ENCODE results near the gene NT5C3A.

The NT5C3A gene

DNA sequence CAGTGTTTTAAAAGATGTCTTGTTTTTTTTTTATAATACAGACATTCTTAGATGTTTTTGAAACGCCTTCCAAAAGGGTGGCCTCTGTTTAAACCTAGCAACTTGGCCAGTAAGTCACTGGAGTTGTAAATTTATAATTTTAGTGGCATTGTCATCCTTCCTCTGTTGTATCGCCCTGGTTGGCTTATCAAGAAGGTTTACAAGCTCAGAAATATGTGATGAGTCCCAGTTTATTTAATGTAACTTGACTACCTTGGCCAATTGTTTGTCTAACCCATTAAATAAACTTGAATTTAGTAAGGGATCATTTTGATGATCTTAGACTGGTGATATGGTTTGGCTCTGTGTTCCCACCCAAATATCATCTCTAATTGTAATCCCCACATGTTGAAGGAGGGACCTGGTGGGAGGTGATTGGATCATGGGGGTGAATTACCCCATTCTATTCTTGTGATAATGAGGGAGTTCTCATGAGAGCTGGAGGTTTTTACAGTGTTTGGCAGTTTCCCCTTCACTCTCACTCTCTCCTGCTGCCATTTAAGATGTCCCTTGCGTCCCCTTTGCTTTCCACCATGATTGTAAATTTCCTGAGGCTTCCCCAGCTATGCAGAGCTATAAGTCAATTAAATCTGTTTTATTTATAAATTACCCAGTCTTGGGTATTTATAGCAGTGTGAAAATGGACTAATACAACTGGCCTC, 13.4 kb upstream of the NT5C3A start:
- DNase-seq (ENCODE audit: low read depth in 2 of 2), result no peak

DNA sequence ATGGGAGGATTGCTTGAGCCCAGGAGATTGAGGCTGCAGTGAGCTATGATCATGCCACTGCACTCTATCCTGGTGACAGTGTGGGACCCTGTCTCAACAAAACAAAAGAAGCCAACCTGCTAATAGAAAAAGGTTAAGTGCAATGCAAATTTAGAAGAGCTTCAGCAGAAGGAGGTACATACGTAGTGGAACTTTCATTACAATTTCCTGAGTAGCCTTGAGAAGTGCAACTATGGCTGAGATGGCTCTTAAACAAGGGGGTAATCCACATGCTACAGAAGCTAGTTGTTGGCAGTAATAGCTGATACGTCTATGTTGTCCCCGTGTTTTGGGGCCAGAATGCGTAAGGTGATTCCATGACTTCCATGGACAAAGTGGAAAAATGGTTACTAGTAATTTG, 10.7 kb upstream of the NT5C3A start:
- no peak for DNase-seq (ENCODE audit: low read depth in 2 of 2)

DNA sequence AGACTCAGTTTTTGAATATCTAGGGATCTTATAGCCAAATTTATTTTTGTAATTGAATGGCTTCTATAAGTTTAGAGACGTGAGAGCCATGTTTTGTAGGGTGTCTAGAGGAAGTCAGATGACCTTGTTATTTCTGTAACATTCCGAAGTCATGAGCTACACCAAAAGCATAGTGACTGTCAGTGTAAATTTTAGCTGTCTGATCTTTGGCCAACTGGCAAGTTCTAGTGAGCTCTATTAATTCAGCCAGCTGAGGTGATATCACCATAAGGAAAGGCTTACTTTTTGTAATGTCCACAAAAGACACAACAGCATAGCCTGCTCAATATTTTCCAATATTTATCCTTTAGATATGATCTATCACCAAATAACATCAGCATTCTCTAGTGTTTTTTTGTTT, 9.9 kb upstream of the NT5C3A start:
- no peak for DNase-seq (ENCODE audit: low read depth in 2 of 2)

DNA sequence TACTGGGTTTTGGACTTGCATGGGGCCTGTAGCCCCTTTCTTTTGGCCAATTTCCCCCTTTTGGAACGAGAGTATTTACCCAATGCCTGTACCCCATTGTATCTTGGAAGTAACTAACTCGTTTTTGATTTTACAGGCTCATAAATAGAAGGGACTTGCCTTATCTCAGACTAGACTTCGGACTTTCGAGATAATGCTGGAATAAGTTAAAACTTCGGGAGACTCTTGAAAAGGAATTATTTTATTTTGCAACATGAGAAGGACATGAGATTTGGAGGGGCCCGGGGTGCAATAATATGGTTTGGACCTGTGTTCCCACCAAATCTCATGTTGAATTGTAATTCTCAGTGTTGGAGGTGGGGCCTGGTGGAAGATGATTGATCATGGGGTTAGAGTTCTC, 8.3 kb upstream of the NT5C3A start:
- no peak for DNase-seq (ENCODE audit: low read depth in 2 of 2)

DNA sequence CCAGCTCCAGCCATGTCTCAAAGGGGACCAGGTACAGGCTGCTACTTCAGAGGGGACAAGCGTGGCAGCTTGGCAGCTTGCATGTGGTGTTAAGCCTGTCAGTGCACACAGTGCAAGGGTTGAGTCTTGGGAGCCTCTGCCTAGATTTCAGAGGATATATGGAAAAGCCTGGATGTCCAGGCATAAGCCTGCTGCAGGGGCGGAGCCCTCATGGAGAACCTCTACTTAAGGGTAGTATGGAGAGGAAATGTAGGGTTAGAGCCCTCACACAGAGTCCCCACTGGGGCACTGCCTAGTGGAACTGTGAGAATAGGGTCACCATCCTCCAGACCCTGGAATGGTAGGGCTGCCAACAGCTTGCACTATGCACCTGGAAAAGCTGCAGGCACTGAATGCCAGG, 7.7 kb upstream of the NT5C3A start:
- no peak for DNase-seq (ENCODE audit: low read depth in 2 of 2)

DNA sequence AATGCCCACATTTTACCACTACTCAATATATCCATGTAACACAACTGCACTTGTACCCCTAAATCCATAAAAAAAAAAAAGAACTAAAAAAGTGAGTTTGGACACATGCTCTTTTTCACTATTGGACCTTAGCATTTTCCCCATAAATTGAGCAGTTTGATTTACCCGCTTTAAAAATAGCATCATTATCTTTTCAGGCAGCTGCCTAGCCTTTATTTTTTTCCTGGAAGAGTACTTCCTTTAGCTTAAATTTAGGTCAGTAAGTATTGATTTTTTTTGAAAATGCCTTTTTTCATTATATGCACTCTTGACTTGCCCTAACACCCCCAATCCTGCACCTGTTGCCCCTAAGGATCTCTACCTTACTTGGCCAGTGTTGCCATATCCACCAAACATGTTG, 5.3 kb upstream of the NT5C3A start:
- no peak for DNase-seq (ENCODE audit: low read depth in 2 of 2)

DNA sequence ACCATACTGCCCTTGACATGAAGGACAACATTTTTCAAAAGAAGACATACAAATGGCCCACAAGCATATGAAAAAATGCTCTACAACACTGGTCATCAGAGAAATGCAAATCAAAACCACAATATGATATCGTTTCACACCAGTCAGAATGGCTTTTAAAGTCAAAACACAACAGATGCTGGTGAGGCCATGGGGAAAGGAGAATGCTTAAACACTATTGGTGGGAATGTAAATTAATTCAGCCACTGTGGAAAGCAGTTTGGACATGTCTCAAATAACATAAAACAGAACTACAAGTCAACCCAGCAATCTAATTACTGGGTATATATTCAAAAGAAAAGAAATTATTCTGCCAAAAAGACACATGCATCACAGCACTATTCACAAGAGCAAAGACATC, 4.2 kb upstream of the NT5C3A start:
- no peak for DNase-seq (ENCODE audit: low read depth in 2 of 2)

DNA sequence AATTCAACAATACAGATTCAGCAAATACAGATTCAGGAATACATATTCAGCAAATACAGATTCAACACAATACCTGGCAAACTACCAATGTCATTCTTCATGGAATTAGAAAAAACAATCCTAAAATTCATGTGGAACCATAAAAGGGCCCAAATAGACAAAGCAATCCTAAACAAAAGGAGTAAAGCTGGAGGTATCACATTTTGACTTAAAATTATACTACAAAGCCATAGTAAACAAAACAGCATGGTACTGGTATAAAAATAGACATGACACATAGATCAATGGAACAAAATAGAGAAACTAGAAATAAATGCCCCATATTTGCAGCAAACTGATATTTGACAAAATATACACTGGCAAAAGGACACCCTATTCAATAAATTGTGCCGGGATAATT, 3.4 kb upstream of the NT5C3A start:
- no peak for DNase-seq (ENCODE audit: low read depth in 2 of 2)

DNA sequence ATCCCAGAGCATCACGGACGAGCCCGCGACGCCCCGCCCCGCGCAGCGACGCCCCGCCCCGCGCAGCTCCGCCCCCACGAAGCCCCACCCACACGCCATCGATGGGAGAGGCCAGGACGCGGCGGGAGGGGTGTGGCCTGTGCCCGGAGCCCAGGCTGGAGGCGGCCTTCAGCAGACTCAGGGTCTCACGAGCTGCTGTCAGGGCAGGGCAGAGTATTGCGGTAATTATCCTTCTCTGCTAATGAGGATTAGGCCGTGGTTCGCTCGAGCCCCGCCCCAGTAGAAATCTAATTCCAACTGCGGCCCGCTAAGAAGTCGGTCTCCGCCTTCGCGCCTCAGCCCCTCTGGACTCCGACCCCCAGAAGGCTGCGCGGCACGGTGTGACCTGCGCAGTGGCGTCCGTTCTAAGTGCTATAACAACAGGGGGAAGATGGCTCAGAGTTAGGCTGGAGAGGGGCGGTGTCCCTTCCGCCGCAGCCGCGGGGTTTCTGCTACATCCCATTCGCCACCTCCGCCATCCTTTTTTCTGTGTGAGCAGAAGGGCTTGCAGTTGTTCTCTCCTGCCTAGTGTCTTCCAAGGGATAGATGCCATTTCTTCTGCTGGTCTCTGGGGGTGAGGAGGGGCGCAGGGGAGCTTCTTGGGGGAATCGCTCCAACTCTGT, 337 bp upstream of the NT5C3A start:
- DNase-seq (ENCODE audit: low read depth in 2 of 2), result peak; percentile 88 to 89

DNA sequence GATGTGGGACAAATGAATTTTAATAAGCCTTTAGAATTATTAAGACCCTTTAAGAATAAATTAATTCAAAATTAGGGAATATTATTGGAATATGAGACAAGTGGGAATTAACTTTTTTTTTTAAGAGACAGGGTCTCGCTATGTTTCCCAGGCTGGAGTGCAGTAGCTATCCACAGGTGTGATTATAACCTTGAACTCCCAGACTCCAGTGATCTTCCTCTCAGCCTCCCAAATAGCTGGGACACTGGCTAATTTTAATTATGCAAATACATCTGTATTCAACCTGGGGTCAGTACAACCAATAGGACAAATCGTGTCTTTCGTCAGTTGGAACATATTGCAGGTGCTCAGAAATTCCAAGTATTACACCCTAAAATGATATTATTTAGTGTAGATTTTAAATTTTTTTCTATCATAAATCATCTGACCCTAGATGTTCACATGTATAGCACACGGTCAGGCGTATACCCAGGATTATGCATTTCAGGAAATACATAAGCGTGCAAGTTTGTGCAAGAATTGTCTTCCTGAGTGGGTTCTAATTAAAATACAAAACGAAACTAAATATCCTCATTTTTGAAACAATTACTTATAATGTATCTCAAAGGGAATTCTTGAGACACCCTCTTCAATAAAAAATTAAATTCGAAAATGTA, 1.2 kb downstream of the NT5C3A start:
- DNase-seq (ENCODE audit: low read depth in 2 of 2), result no peak

DNA sequence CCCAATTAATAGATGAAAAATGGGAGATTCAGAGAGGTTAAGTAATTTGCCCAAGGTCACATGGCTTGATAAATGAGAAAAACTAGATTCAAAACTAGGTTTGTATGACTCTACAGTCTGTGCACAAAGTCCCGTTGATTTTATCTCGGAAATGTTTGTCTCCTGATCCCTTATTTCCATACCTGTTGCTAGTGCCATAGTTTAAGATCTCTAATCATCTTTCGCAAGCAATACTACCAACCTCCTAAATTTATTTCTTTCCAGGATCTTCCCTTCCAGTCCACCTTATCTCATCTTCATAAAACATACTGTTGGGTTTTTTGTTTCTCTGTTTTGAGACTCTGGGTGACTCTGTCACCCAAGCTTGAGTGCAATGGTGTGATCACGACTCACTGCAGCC, 2.9 kb downstream of the NT5C3A start:
- no peak for DNase-seq (ENCODE audit: low read depth in 2 of 2)

DNA sequence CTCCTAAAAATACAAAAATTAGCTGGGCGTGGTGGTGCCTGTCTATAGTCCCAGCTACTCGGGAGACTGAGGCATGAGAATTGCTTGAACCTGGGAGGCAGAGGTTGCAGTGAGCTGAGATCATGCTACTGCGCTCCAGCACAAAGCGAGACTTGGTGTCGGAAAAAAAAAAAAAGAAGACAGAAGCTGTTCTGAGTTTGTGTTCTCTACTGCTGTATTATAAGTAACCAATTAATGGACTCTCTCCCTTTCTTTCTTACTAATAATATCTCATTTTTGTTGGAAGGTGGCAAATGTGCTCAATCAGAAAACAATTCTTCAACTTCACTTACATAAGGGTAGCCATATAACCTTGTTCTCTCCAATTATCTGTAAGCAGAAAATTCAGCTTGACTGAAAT, 7.4 kb downstream of the NT5C3A start:
- no peak for DNase-seq (ENCODE audit: low read depth in 2 of 2)

DNA sequence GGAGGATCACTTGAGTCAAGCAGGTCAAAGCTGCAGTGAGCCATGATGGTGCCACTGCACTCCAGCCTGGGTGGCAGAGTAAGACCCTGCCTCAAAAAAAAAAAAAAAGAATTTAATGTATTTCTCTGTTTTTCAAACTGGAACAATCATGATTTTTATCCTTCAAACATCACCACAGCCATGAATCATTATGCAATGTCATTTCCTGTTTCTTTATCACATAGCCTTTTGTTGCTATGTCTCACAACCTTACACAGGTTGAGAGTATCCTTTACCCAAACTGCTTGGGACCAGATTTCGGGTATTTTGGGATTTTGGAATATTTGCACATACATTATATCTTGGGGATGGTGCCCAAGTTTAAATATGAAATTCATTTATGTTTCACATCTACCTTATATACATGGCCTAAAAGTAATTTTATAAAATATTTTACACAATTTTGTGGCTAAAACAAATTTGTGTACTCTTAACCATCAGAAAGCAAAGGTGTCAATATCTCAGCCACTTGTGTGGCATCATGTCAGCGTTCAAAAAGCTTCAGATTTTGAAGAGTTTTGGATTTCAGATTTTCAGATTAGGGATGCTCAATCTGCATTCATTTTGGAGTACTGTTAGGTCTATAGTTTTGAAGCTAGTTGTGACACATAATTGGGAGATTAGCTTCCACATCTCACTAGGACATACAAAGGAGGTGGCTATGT, 8.2 kb downstream of the NT5C3A start:
- DNase-seq (ENCODE audit: low read depth in 2 of 2), result no peak

DNA sequence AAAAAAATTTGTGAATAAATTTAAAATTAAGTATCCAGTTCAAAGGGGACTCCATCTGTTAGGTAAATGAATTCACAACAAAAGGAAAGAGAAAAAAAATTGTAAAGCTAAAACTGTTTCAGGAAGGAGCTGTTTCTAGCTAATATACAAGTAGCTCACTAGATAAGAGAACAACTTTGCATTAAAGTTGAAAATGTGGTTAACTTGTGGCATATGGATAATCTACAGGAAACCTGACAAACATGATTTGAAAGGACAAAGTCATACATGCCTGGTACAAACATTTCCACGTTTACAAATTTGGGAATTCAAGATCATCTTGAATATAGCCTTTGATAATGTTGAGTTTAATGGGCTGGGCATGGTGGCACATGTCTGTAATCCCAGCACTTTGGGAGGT, 8.9 kb downstream of the NT5C3A start:
- DNase-seq (ENCODE audit: low read depth in 2 of 2), result no peak

DNA sequence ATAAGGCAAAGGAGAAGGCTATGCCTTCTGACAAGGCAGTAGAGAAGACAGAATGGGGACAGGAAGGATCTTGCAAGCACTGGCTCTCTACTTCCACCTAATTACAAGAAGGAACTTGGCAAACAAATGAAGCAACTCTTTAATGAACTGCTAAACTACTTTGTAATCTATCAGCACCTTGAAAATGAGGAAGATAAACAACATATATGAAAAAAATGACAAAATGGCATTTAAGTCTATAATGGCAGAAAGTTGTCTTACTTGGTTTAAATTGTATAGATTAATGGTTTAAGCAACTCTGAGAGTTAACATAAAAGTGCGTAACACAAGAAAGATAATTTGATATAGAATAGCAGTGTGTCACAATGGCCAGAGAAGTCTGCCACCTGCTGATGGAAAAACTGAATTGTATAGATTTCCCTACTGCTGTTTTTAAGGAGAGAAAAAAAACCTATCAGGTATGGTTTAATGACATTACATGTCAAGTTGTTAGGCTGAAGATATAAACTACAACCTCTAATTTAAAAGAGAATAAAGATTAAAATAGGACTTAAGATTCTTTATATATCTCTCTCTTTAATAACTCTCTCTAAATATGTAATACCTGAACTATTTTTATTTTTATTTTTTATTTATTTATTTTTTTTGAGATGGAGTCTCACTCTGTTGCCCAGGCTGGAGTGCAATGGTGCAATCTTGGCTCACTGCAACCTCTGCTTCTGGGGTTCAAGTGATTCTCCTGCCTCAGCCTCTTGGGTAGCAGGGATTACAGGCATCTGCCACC, 11.8 kb downstream of the NT5C3A start:
- no peak for DNase-seq (ENCODE audit: low read depth in 2 of 2)

DNA sequence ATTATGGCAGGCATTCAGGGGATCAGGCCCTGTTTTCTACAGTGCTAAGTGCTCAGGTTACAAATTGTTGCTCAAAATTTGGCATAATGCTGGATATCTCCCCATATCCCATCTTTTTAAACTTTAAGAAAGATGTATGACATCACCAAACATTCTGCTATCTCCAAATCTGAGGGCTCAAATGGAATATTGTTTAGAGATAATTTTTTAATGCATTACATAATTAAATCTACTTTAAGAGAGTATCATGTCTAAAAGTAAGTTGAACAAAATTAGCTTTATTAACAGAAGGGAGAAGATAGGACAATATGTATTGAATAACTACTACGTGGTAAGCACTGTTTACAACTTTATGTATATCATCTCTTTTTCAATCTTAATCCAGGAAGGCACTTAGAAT, 13.9 kb downstream of the NT5C3A start:
- DNase-seq (ENCODE audit: low read depth in 2 of 2), result no peak

DNA sequence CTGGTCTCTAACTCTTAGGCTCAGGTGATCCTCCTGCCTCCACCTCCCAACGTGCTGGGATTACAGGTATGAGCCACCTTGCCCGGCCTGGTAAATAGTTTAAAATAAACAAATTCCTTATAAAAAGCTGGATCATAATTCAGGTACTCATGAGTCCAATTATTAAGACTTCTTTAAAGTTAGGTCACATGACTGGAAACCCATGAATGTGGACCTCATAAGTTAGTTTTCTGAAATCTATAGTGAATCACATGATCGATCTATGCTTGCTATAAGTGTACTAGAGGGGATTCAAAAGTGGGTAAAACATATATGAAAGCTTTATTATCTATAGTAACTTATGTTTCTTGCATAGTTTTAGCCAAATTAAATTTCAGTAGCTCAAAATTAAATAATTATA, 14.3 kb downstream of the NT5C3A start:
- no peak for DNase-seq (ENCODE audit: low read depth in 2 of 2)

DNA sequence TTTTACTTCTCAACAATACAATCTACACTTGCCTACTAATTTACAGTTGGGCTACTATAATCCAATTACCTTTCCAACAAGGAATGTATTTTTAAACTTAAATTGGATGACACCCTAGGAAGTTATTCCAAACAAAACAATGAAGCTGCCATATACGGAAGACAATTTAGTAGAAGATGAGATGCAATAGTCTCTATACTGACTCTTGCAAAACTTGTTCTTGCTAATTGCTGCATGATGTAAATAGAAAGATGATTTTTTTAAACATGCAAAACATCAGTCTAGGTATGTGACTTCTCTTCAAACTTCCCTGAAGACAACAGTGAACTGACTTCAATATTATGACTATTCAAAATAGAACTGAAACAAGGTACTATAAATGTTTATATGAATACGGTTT, 17.6 kb downstream of the NT5C3A start:
- no peak for DNase-seq (ENCODE audit: low read depth in 2 of 2)

DNA sequence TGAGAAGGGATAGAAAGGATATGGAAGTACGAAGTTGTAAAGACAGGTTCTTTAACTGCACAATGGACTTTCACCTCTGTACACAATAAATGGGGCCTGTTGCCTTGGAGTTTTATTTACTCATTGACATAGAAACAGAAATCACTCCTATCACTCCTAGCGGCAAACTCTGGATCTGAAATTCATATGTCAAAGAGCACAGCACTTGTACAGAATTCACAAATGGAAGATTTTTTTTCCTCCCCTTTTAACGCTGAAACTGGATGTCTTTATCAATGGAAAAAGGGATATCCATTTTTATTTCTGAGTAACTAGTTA, 18.2 kb downstream of the NT5C3A start:
- DNase-seq (ENCODE audit: low read depth in 2 of 2), result no peak

DNA sequence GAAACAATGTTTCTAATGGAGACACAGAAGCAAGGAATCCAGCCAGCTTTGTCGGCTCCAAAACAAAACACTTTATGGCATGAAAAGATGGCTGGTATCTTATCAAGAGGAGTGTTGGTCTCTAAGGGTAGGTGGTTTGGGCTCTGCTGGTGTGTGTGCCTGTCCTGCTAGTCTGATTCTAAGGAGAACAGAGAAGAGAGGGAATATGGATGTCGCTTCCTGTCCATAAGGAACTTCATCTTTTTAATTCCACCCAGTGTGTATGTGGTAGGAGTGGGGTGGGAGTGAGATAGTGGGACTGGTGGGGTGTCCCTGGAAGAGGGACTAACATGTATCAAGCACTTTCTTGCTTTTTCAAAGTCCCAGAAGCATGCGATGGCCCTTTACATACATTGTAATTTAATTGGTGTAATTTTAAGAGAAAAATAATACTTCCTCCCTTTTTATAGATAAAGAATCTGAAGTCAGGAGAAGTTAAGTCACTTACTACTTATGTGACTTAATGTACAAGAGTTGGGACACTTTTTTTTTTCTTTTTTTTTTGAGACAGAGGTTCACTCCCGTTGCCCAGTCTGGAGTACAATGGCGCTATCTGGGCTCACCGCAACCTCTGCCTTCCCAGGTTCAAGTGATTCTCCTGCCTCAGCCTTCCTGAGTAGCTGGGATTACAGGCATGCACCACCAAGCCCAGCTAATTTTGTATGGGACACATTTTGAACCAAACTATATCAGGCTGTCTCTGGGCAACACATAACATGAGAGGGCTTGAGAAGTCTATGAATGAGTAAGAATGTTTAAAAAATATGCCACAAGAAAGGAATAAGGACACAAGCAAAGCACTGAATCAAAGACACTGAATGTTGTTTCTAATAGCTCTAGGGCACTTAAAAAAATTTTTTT, 18.8 kb downstream of the NT5C3A start:
- DNase-seq (ENCODE audit: low read depth in 2 of 2), result no peak

All from stimulated activated CD4-positive, alpha-beta T cell treated with anti-CD3 and anti-CD28 coated beads, Interleukin-4, amount 100 ng/mL, for 48 hours (primary cell).